Epidermal melanocyte (primary cell): ENCODE measurements around the gene PLLP.
A peak's percentile ranks its signal among the peaks of the same experiment; 100 is the strongest.
"Not testable (repeated sequence)": the region's sequence is repeated elsewhere in the genome, so short reads cannot be mapped to it uniquely, and the experiment has no call there.

Source experiments
- DNase-seq: peaks from one replicate; pipeline ENCODE4 v3.0.0; 2011; ENCODE audit warnings: low spot score; ENCODE audit not compliant: insufficient read length

Gene PLLP

DNA sequence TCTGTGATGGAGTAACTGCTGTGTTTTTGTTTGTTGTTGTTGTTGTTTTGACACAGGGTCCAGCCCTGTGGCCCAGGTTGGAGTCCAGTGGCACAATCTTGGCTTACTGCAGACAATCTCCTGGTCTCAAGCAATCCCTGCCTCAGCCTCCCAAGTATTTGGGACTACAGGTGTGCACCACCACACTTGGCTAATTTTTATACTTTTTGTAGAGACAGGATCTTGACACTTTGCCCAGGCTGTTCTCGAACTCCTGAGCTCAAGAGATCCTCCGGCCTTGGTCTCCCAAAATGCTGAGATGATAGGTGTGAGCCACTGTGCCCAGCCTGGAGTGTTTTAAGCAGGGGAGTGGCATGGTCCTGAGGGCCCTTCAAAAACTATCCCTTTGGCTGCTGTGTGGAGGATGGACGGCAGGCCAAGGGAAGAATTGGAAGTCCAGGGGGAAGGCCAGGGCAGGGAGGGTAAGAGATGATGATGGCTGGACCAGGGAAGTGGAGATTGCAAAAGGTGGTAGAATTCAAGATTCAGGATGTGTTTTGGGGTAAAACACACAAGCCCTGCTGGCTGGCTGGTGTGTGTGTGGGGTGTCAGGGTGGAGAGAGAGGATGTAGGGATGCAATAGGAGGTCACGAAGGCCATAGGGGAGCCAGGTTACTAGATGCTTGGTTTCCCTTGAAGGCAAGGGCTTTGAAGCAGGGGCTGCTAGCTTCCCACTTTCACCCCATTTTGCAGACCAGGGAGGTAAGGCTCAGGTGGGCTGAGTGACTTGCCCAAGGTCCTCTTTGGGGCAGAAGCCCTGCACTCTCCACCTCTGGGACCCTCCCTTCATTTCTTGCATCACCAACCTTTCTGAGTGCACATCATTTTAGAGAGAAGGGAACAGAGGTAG, 18.8 kb upstream of the PLLP start:
- DNase-seq: no peak

DNA sequence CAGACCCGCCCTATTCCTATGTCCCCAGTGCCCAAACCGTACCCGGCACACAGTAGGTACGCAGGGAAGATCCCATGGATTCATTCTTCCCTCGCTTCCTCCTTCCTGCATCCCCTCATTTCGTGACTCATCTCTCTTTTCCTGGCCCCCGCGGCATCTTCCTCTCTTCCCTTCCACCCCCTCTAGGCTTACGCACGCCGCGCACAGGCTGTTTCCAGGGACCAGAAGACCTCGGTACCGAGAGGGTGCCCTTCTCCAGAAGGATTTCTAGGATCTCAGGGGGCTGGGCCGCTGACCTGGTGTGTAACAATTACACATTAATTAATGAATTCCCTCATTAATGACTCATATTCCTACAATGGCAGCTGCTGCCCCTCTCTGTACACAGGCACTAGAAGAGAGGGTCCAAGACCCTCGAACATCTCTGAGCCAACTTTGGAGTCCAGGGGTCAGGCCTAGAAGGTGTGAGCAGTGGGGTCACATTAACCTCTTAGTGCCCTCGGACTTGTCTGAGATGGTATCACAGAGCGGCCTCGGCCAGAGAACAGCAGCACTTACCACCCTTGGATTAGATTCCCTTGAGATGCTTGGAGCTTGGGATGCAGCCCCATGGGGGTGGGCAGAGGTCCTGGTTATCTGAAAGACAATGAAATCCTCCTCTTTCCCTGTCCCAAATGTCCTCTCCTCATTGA, 16.8 kb upstream of the PLLP start:
- no peak for DNase-seq

DNA sequence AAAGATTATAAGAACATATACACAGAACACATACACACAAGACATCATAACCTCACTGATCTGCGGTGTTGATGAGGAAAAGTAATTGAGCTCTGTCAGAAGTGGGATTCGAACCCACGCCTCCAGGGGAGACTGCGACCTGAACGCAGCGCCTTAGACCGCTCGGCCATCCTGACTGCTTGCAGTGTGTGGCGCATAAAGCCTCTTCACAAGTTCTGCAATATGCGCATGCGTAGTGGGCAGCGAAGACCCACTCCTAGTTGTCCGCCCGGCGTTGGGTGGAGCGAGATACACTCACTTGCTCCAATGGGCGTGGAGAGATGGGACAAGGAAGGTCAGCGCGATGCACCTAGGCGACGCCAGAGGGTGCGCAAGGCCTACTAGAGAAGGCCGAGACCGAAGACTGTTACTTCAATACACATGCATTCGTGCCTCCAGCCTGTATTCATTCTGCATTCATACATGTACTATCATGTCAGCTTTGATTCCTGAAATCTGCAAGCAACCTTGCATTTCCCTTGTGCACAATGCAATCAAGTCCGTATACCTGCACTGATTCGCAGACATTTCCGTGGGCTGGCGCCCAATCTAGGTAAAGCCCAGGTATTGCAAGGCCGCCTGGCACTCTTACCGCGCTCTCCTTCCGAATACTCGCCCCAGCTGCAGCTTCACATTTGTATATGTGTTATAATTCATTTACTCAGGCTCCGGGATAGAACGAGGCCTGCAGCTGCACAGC, 16.1 kb upstream of the PLLP start:
- peak; percentile 89 for DNase-seq

- DNase-seq: peak; percentile 75
These were observed 15.4 kb upstream of the PLLP start for GRCh38 chr16:57299719-57300386.

GRCh38 chr16:57299009-57299718, 14.7 kb upstream of the PLLP start:
- DNase-seq: no peak

DNA sequence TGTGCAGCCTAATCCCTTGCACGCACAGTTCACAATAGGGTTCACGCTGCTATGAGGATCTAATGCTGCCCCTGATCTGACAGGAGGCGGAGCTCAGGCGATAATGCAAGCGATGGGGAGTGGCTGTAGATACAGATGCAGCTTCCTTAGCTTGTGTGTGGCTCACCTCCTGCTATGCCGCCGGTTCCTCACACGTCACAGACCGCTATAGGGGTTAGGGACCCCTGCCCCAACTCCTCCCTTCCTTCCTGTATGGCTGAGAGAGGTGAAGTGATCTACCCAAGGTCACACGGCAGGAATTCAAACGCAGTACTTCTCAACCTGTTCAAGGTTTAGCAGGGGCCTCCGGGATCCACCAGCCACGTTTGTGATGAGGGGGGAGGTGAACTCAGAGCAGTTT, 13.4 kb upstream of the PLLP start:
- DNase-seq: no peak

- DNase-seq: no peak
These were observed 5.2 kb upstream of the PLLP start for GRCh38 chr16:57289391-57290257.

DNA sequence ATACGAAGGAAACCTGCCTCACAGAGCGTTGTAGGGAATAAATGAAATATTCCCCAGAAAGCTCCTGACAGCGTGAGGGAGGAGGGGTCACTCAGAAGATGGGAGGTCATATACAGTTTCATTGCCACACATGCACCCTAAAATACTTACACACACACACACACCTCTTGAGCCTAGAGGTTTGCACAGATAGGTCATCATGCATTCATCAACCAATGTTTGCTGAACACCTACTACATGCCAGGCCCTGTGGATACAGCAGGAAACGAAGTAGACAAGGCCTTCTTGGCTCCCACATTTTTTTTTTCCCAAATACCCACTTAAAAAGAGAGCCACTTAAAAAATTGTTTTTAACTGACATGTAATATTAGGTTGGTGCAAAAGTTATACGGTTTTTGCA, 907 bp upstream of the PLLP start:
- DNase-seq: no peak

DNA sequence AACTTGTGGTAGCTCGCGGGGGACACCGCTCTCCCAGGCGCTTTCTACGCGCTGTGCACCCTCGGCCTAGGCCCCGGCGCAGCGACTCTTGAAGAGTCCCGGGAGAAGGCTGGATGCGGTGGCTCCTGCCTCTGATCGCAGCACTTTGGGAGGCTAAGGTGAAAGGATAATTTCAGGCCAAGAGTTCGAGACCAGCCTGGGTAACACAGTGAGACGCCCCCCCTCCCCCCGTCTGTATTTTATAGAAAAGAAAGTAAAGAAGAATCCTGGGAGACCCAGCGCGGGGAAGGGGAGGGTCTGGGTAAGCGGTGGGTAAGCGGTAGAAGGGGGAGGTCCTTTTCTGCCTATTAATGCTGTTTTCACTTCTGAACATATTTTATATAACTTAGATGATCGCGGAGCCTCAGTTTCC, 486 bp upstream of the PLLP start:
- DNase-seq: no peak

GRCh38 chr16:57283959-57284208, 588 bp downstream of the PLLP start:
- DNase-seq: no peak

- DNase-seq: no peak
These were observed 1.1 kb downstream of the PLLP start for GRCh38 chr16:57283214-57283958.

DNA sequence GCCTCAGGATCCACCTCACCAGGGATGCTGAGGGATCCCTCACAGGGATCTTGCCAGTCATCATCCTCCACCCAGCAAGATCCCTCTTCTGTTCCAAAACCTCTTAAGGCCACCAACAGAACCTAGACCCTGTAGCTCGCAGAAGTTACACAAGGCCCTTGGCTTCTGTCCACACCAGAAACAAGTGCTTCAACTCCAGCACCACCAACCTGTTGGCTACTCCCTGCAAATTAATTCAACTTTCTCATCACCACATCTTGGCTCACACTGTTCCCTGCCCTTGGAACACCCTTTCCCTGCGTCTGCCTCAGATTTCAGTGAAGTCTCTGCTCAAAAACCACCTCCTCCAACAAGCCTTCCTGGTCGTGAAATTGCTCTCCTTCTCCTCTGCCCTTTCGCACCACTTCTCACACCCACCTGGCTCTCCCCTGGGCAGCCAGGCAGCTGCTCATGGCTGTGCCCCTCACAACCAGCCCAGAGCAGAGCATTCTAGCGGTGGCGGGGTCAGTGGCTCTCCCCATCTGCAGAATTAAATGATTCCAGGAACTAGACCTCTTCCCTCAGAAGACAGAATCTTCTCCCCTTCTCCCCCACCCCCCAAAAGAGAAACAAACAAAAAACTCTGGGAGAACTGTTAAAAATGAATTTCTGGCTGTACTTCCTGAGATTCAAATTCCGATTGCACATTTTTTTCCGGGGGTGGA, 1.8 kb downstream of the PLLP start:
- no peak for DNase-seq

DNA sequence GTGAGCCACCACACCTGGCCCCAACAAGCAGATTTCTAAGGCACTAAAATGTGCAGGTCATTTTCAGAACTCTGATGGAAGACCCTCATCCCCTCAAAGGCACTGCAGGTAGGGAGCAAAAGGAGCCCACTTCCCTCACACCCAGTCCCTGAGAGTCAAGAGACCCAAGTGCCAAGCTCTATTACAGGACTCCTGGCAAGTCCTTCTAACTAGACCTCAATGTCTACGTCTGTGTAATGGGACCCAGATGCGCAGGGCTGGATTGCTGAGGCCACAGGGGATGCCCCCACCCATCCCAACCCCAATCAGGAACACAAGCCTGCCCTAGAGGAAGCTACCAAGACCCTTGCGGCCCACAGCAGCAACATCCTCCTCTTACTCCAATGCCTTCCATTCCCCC, 2.7 kb downstream of the PLLP start:
- DNase-seq: no peak

DNA sequence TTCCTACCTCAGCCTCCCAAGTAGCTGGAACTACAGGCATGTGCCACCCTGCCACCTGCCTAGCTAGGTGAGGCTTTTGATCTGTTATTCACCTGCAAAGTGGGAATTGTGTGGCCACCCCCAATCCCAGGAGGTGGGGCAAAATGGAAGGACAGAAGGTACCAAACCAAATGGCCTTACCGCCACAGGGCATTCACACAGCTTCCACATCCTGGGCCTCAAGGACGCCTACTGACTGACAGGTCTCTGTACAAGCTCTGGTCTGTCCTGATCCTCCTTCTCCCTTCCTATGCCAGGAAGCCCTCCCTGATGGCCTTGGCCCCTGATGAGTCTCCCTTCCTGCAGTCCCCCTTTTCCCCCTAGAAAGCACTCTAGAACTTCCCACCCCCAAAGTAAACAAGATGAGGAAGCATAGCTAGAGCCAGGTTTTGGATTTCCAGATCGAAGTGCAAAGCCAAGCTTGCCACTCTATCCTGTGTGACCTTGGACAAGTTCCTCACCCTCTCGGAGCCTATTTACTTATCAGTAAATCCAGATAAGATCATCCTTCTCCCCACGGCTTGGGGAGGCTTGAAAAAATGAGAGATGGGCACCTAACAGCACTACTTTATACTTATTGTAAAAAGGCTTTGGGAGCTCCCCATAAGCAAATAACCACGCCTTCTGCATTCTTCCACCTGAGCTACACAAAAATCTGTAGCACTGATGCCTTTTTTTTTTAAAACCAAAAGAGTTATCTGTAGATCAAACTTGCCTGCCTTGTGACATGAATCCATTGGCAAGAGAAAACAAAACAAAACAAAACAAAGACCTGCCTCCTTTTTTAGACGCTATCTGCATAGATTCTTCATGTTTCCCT, 4.5 kb downstream of the PLLP start:
- no peak for DNase-seq

DNA sequence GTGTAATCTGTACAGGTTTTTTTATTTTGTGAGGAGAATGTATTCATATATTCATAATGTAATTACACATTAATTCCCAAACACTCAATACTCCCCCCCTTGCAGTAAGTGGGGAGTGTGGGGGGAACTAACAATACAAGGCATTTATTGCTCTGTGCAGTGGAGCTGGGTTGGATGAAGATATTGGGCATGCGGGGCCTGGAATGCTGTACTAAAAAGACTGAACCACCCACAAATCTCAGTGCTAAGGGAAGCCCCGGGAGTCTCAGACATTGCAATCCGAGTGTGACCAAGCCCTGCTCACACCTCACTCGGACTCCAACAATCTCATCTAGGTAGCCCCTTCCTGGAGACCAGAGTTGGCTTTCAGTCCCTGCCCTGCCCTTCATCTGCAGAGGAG, 6.0 kb downstream of the PLLP start:
- DNase-seq: no peak

GRCh38 chr16:57277586-57277985, 6.9 kb downstream of the PLLP start:
- peak; percentile 57 for DNase-seq

DNA sequence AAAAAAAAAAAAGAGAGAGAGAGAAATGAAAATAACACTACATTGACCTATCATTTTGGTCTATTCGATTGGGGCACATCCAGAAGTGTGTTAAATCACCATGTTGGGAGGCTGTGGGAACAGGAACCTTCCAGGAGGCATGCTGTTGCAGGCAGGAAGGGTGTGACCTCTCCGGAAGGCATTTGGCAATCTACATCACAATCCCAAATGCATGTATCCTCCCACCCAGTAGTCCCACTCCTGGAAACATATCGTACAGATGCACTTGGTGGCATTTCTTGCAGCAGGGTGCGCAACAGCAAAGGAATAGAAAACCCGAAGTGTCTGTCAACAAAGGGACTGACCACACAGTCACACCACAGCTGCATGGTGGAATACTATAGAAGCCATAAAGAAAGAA, 7.9 kb downstream of the PLLP start:
- DNase-seq: no peak

- not testable (repeated sequence) for DNase-seq
These were observed 8.5 kb downstream of the PLLP start for GRCh38 chr16:57275946-57276345.
